ENCODE measurements around the gene UGT2B7. TPM values are rescaled to one million over a fixed set of nuclear protein-coding genes. Genes with fewer than 3 reads are reported as not detected.

UGT2B7 gene
- total RNA-seq, 2 experiments from 2014 or later: not detected

DNA sequence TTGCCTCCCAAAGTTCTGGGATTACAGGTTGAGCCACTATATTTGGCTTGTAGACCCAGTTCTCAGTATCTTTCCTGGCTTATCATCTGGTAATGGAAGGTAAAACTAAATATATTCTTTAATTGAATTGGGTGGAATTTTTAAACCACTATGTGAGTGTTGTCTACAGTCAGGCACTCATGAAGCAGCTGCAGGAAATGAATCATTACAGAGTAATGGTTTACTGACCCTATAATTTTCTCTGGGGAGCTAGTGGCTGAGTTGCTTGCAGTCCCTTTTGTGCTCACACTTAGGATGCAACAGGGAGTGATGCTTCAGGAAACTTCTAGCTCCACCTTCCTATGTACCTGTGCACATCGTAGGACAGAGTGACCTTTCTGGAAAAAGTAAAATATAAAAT lies 4.1 kb upstream of the UGT2B7 start:
- Histone ChIP-seq H3K9me2 (ENCODE audit: insufficient read depth, low read length) (no peaks in the 10 kb centered on the region), H4K20me1 (ENCODE audit: insufficient read depth, low read length) (no peaks in the 10 kb centered on the region), H2AFZ (ENCODE audit: low read length) (no peak overlapping the region), H3K4me2 (ENCODE audit: low read length) (no peak overlapping the region), H3K4me1 (ENCODE audit: insufficient read depth, low read length, poor library complexity, severe bottlenecking) (no peaks in the 10 kb centered on the region), H3K4me3 (ENCODE audit: low read depth, low read length, poor library complexity, severe bottlenecking) (no peak overlapping the region), H3K9me3 (ENCODE audit: low read length) (no peaks in the 10 kb centered on the region), H3K36me3 (ENCODE audit: insufficient read depth, low read length) (no peaks in the 10 kb centered on the region), H3K79me2 (ENCODE audit: insufficient read depth, low read depth, low read length) (no peaks in the 10 kb centered on the region), H3K27ac (ENCODE audit: low read depth, low read length, poor library complexity, severe bottlenecking) (no peak overlapping the region)
- ChIA-PET POLR2A (no interaction called here), CTCF (ENCODE audit: unreplicated experiment) (no interaction called here)
- TF ChIP-seq EZH2phosphoT487 (IDR thresholded peaks at IDR 0.05; ENCODE audit: borderline replicate concordance, low read depth, low read length) (no peak), CTCF (conservative IDR thresholded peaks at IDR 0.05; ENCODE audit: low read length) (no peak)
- no TSS peak for BruUV-seq (replicated peaks)
- no peak for DNase-seq (ENCODE audit: low spot score)
- intact Hi-C loops (cut with micrococcal nuclease; ENCODE audit: unreplicated experiment): no loop called here

GRCh38 chr4:69092980-69093568 lies 3.2 kb upstream of the UGT2B7 start:
- intact Hi-C loops (cut with micrococcal nuclease; ENCODE audit: unreplicated experiment): no loop called here
- H3K4me1 ChIP-seq (ENCODE audit: insufficient read depth, low read length, poor library complexity, severe bottlenecking): no peaks in the 10 kb centered on the region
- no peaks in the 10 kb centered on the region for H3K9me2 ChIP-seq (ENCODE audit: insufficient read depth, low read length)
- no peak for DNase-seq (ENCODE audit: low spot score)
- ChIA-PET POLR2A (interaction anchor here (0.7 kb wide), 2 partner anchors 29 to 44 kb away, joined by 3 to 5 read pairs; no protein-coding TSS in a partner anchor), CTCF (ENCODE audit: unreplicated experiment) (no interaction called here)
- H3K9me3 ChIP-seq (ENCODE audit: low read length): no peaks in the 10 kb centered on the region
- H3K4me2 ChIP-seq (ENCODE audit: low read length): no peak overlapping the region
- no peak overlapping the region for H3K27ac ChIP-seq (ENCODE audit: low read depth, low read length, poor library complexity, severe bottlenecking)
- H3K4me3 ChIP-seq (ENCODE audit: low read depth, low read length, poor library complexity, severe bottlenecking): no peak overlapping the region
- no peaks in the 10 kb centered on the region for H3K36me3 ChIP-seq (ENCODE audit: insufficient read depth, low read length)
- no TSS peak for BruUV-seq (replicated peaks)
- no peak overlapping the region for H2AFZ ChIP-seq (ENCODE audit: low read length)
- no peak for TF ChIP-seq EZH2phosphoT487 (IDR thresholded peaks at IDR 0.05; ENCODE audit: borderline replicate concordance, low read depth, low read length)
- TF ChIP-seq CTCF (conservative IDR thresholded peaks at IDR 0.05; ENCODE audit: low read length): no peak
- no peaks in the 10 kb centered on the region for H3K79me2 ChIP-seq (ENCODE audit: insufficient read depth, low read depth, low read length)
- H4K20me1 ChIP-seq (ENCODE audit: insufficient read depth, low read length): no peaks in the 10 kb centered on the region

DNA sequence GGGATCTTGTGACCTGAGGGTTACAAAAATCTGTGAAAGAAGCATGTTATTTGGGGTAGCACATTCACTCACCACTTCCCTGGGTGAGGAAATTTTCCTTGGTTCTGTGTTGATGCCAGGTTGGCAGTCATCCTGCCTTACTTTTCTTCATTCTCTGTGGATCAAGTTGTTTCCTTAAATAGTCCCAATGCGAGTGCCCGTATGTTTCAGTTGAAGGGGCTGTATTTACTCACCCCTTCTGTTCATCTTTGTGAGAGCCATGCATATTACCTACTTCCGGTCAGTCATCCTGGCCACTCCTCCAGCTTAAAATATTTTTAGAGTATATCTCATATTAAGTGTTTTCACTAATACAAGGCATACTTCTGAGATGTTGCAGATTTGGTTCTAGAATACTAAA lies 2.6 kb upstream of the UGT2B7 start:
- POLR2A ChIA-PET: interaction anchor here (0.7 kb wide), 1 partner anchor 28 kb away, joined by 5 read pairs; no protein-coding TSS in a partner anchor
- TF ChIP-seq CTCF (conservative IDR thresholded peaks at IDR 0.05; ENCODE audit: low read length) (no peak), EZH2phosphoT487 (IDR thresholded peaks at IDR 0.05; ENCODE audit: borderline replicate concordance, low read depth, low read length) (no peak)
- Histone ChIP-seq H4K20me1 (ENCODE audit: insufficient read depth, low read length) (no peaks in the 10 kb centered on the region), H3K4me3 (ENCODE audit: low read depth, low read length, poor library complexity, severe bottlenecking) (no peak overlapping the region), H3K4me1 (ENCODE audit: insufficient read depth, low read length, poor library complexity, severe bottlenecking) (no peaks in the 10 kb centered on the region), H2AFZ (ENCODE audit: low read length) (no peak overlapping the region), H3K9me2 (ENCODE audit: insufficient read depth, low read length) (no peaks in the 10 kb centered on the region), H3K27ac (ENCODE audit: low read depth, low read length, poor library complexity, severe bottlenecking) (no peak overlapping the region), H3K36me3 (ENCODE audit: insufficient read depth, low read length) (no peaks in the 10 kb centered on the region), H3K79me2 (ENCODE audit: insufficient read depth, low read depth, low read length) (no peaks in the 10 kb centered on the region), H3K9me3 (ENCODE audit: low read length) (no peaks in the 10 kb centered on the region), H3K4me2 (ENCODE audit: low read length) (no peak overlapping the region)
- intact Hi-C loops (cut with micrococcal nuclease; ENCODE audit: unreplicated experiment): no loop called here
- no TSS peak for BruUV-seq (replicated peaks)
- no peak for DNase-seq (ENCODE audit: low spot score)
- CTCF ChIA-PET (ENCODE audit: unreplicated experiment): no interaction called here

Measured in OCI-LY7 (cell line).